ENCODE results near the gene DYRK1A.

DYRK1A gene

GRCh38 chr21:37346841-37347430 is 19.6 kb upstream of the DYRK1A start:
- TF ChIP-seq, protein P1, sequence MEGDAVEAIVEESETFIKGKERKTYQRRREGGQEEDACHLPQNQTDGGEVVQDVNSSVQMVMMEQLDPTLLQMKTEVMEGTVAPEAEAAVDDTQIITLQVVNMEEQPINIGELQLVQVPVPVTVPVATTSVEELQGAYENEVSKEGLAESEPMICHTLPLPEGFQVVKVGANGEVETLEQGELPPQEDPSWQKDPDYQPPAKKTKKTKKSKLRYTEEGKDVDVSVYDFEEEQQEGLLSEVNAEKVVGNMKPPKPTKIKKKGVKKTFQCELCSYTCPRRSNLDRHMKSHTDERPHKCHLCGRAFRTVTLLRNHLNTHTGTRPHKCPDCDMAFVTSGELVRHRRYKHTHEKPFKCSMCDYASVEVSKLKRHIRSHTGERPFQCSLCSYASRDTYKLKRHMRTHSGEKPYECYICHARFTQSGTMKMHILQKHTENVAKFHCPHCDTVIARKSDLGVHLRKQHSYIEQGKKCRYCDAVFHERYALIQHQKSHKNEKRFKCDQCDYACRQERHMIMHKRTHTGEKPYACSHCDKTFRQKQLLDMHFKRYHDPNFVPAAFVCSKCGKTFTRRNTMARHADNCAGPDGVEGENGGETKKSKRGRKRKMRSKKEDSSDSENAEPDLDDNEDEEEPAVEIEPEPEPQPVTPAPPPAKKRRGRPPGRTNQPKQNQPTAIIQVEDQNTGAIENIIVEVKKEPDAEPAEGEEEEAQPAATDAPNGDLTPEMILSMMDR (IDR thresholded peaks at IDR 0.05; ENCODE audit: borderline replicate concordance, control extremely low read depth, extremely low read depth, insufficient read depth, missing control alignments) = no peak
- in situ Hi-C loops (cut with MboI; ENCODE audit: low sequenced_read_pairs, unreplicated experiment) = no loop called here
- no peak for DNase-seq (ENCODE audit: low spot score)

- TF ChIP-seq, protein P1 (IDR thresholded peaks at IDR 0.05; ENCODE audit: borderline replicate concordance, control extremely low read depth, extremely low read depth, insufficient read depth, missing control alignments) = no peak
- no peak for DNase-seq (ENCODE audit: low spot score)
- in situ Hi-C loops (cut with MboI; ENCODE audit: low sequenced_read_pairs, unreplicated experiment) = no loop called here
Observed at GRCh38 chr21:37348664-37349063, 17.9 kb upstream of the DYRK1A start.

GRCh38 chr21:37350472-37350871 is 16.1 kb upstream of the DYRK1A start:
- TF ChIP-seq, protein P1 (IDR thresholded peaks at IDR 0.05; ENCODE audit: borderline replicate concordance, control extremely low read depth, extremely low read depth, insufficient read depth, missing control alignments) = no peak
- DNase-seq (ENCODE audit: low spot score) = no peak
- in situ Hi-C loops (cut with MboI; ENCODE audit: low sequenced_read_pairs, unreplicated experiment) = no loop called here

- TF ChIP-seq, protein P1 (IDR thresholded peaks at IDR 0.05; ENCODE audit: borderline replicate concordance, control extremely low read depth, extremely low read depth, insufficient read depth, missing control alignments) = no peak
- in situ Hi-C loops (cut with MboI; ENCODE audit: low sequenced_read_pairs, unreplicated experiment) = no loop called here
- no peak for DNase-seq (ENCODE audit: low spot score)
Observed at GRCh38 chr21:37356706-37357105, 9.9 kb upstream of the DYRK1A start.

DNA sequence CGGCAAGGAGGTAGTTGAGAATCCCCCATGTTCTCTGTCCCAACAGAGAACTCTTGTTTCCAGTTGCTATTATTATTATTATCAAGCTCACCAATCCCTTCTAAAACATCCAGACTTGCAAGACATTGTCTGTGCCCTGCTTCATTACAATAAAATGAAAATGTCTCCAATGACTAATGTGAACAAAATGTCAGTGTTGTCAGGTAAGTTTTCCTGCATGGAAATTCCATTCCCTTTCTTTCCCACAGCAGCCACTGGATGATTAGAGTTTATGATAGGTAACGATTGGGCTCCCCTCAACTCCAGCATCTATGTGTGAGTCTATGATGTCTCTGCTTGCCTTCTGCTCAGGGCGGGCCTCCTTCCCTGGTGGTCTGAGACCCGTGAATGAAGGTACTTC is 8.9 kb upstream of the DYRK1A start:
- TF ChIP-seq, protein P1 (IDR thresholded peaks at IDR 0.05; ENCODE audit: borderline replicate concordance, control extremely low read depth, extremely low read depth, insufficient read depth, missing control alignments) = no peak
- in situ Hi-C loops (cut with MboI; ENCODE audit: low sequenced_read_pairs, unreplicated experiment) = no loop called here
- no peak for DNase-seq (ENCODE audit: low spot score)

DNA sequence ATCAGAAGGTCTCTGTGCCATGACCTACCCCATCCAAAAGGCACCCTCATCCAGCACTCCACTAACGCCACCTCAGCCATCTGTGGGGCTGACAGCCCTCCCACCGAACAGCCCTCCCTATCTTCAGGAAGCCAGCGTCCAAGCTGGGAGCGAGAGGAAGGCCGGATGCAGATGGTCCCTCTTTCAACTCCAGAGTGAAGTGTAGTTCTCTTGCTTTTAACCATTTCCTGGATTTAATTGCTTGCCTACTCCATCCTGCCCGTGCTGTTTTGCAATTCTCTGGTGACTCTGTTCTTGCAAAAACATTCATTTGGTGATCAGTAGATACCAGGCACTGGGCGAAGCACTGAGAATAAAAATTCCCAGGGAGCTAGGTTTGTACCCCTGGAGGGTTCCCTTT is 8.2 kb upstream of the DYRK1A start:
- no peak for DNase-seq (ENCODE audit: low spot score)
- in situ Hi-C loops (cut with MboI; ENCODE audit: low sequenced_read_pairs, unreplicated experiment) = no loop called here
- TF ChIP-seq, protein P1 (IDR thresholded peaks at IDR 0.05; ENCODE audit: borderline replicate concordance, control extremely low read depth, extremely low read depth, insufficient read depth, missing control alignments) = no peak
